ENCODE data around the gene CLCA2.

DNA sequence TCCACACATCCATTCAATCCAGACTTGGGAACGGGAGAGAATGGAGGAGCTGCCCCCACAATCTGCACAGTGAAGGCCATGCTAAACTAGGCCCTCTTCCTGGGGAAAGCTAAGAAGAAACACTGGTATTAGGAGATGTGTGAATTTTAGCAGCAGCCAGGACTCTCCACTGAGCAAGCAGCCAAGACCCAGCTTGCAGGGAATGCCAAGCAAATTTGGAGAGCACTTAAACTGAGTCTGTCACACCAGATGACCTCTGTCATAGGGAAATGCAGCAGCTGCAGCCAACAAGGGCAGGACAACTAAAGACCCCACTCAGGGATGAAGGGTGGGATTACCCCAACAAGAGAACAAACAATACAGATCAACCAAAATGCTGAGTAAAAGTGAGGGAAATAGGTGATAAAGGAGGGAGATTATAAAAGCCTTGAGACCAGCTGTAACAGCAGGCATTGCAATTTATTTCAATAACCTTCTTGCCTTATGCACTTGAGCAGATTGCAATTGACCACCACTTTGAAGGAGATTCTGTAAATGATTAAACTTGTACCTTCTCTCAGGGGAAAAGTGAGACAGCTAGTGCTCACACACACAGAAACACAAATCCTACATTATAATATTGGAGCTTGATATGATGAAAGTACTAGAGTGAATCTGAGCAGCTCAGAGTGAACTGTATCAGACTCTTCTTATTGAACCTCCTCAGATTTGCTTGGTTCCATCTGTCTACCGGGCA is 42.3 kb downstream of the CLCA2 start:
- TF ChIP-seq POLR2A (IDR thresholded peaks at IDR 0.05) = no peak
- TF ChIP-seq, protein P1, sequence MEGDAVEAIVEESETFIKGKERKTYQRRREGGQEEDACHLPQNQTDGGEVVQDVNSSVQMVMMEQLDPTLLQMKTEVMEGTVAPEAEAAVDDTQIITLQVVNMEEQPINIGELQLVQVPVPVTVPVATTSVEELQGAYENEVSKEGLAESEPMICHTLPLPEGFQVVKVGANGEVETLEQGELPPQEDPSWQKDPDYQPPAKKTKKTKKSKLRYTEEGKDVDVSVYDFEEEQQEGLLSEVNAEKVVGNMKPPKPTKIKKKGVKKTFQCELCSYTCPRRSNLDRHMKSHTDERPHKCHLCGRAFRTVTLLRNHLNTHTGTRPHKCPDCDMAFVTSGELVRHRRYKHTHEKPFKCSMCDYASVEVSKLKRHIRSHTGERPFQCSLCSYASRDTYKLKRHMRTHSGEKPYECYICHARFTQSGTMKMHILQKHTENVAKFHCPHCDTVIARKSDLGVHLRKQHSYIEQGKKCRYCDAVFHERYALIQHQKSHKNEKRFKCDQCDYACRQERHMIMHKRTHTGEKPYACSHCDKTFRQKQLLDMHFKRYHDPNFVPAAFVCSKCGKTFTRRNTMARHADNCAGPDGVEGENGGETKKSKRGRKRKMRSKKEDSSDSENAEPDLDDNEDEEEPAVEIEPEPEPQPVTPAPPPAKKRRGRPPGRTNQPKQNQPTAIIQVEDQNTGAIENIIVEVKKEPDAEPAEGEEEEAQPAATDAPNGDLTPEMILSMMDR (IDR thresholded peaks at IDR 0.05) = no peak
